Occipital lobe (tissue), 2 donors: ENCODE measurements around the gene PRKCA. TPM values are rescaled to one million over a fixed set of nuclear protein-coding genes. Genes with fewer than 3 reads are reported as not detected.

Experiments used
- DNase-seq: peaks from one replicate; lab custom pipeline; 2025; lab: John Stamatoyannopoulos, UW
- total RNA-seq: library from RNA; depleted of rRNA; stranded (reverse); fragments of >200 nt; gene quantifications from one replicate; pipeline ENCODE4 v1.2.3, GENCODE V29; 2014

PRKCA gene
- total RNA-seq, 1 donor from 2014 or later: 29.9 TPM

- DNase-seq: no peak
These were observed 111.4 kb downstream of the PRKCA start for GRCh38 chr17:66413559-66414520.

- no peak for DNase-seq
These were observed 112.3 kb downstream of the PRKCA start for GRCh38 chr17:66414561-66415175.

- DNase-seq: no peak
These were observed 113.2 kb downstream of the PRKCA start for GRCh38 chr17:66415366-66416206.

GRCh38 chr17:66416207-66416940 lies 114.0 kb downstream of the PRKCA start:
- DNase-seq: no peak

GRCh38 chr17:66417300-66417719 lies 114.9 kb downstream of the PRKCA start:
- DNase-seq: no peak

DNA sequence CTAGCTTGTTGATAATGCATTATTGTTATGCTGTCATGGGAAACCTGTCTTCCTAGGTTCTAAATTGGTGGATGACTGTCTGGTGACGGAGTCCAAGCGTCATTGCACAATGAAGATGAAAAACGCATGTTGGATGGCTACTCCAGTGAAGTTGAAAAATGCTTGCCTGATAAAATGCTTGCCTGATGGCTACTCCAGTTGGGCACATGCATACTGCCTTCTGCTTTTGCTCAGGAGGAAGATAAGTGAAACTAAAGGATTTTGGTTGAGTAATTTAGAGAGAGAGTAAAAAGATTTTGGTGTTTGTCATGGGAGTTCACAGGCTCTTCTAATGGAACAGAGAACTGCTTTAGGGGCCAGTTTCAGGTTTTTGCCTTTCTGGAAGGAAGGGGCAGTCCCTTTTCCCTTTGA lies 118.6 kb downstream of the PRKCA start:
- no peak for DNase-seq

GRCh38 chr17:66422186-66422585 lies 119.8 kb downstream of the PRKCA start:
- DNase-seq: no peak

- no peak for DNase-seq
These were observed 120.9 kb downstream of the PRKCA start for GRCh38 chr17:66423056-66423955.

DNA sequence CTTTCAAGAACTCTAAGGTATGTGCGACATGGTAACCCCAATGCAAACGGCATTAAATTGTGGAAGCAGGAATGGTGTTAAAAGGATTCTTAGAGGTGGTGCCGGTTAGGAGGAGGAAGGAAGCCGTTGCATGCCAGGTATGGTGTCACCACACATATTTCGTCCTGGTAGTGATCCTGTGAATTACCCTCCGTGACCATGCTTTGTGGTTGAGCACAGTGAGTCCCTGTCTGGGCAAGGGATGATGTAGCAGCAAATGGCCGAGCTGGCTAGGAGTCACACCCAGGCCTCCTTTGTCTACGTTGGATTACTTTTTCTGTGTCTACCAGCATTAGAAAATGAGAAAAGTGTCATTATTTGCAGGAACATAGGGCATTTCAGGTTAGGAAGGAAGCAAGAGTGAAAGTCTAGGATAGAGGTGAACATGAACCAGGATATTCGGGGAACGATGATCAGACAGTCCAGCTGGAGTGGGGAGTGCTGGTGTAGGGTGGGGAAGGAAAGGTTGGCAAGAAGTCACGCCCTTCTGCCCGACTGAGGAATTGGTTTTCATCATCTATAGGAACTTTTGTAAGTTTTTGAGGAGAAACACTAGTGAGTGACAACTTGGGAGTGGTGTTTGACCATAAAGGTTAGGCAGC lies 123.5 kb downstream of the PRKCA start:
- DNase-seq: no peak

DNA sequence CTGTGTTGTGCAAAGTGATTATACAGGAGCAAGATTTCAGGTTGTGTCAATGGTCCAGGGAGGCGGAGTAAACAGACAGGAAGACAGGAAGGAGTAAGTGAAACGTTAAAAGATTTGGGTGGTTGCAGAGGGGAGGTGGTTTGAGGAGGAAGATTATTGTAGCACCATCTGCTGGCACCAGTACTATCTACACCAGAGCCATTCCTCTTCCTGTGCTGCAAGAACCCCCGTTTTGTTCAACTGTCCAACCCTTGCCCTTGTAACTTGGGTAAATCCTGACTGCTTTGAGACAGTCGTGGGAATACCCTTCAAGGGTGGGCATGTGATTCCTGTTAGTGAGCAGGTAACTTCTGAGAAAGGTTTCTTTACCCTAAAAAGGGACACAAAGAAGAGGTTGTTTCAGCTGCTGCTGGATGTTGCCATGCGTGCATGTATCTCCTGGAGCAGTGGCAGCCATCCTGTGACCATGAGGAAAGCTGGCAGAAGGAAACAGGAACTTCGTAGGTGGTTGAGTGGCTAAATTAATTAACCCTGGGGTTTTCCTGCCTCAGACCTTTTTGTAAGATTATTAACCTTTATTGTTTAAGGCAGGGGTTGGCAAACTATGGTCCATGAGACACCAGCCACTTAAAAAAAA lies 124.1 kb downstream of the PRKCA start:
- no peak for DNase-seq

DNA sequence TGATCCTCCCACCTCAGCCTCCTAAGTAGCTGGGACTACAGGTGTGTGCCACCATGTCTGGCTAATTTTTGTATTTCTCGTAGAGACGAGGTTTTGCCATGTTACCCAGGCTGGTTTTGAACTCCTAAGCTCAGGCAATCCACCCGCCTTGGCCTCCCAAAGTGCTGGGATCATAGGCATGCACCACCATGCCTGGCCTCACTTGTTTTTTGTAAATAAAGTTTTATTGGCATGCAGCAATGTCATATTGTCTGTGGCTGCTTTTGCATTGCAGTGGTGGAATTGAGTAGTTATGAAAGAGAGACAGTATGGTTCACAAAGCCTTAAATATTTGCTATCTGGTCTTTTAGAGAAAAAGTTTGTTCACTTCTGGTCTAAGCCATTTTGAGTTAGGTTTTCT lies 124.7 kb downstream of the PRKCA start:
- no peak for DNase-seq

- no peak for DNase-seq
These were observed 127.3 kb downstream of the PRKCA start for GRCh38 chr17:66429680-66430079.

DNA sequence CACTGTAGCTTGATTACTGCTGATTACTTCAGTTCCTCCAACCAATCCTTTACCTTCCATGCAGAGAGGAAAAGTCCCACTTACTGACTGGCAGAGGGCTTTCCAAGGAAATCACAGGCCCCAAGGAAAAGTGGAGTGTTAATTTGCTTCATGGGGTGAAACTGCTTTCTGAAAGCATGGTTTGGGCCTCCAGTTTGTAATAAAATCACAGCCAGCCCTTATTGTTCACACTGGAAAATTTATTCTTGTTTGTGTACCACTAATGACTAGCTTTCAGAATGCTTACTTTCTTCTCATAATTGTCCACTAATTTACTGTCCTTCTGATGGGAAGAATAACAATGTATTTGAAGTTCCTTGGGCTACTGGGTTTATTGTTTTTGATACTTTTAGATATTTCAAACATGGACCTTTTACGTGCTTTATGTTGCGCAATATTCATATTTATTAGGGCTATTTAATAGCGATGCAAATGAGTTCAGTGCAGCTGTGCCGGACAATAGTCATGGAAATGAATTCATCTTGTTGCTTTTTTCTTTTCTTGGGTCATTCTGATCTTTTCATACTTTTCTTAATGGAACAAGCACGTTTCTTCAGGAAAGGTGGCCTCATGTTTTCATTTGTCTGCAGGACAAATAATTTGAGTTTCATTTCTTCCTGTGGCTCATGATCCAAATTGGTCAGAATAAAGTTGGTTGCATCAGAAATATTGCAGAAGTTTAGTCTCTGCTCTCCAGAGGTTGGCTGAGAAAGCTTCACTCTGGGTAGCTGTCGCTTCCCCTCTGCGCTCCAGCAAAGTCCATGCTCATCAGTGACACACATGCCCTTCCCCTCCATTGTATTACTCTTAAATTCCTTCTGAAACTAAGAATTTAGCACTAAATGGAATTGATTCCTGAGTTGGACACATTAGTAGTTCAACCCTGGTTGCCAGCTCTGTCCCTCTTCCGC lies 128.7 kb downstream of the PRKCA start:
- DNase-seq: no peak

GRCh38 chr17:66431910-66432309 lies 129.5 kb downstream of the PRKCA start:
- DNase-seq: no peak

DNA sequence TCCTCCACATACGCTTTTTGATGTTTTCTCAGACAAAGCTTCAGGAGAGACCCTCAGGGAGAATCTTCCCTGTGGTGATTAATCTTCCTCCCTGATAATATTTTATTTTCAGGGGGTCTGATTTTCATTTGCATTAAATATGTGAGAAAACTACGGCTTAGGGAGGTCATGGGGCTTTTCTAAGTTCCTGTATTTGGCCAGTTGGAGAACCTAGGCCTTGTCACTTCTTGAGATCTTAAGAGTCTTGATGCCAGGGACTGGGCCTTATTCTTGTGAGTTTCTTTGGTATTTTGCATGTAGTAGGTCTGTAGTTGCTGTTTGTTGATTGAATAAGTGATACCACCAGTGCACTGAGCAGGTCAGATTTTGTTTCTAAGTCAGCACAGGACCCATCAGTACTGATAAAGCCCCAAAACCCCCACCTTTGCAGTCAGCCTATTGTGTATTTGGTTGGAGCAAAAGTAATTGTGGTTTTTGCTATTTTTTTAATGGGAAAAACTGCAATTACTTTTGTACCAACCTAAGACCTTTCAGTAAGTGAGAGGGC lies 130.1 kb downstream of the PRKCA start:
- no peak for DNase-seq

DNA sequence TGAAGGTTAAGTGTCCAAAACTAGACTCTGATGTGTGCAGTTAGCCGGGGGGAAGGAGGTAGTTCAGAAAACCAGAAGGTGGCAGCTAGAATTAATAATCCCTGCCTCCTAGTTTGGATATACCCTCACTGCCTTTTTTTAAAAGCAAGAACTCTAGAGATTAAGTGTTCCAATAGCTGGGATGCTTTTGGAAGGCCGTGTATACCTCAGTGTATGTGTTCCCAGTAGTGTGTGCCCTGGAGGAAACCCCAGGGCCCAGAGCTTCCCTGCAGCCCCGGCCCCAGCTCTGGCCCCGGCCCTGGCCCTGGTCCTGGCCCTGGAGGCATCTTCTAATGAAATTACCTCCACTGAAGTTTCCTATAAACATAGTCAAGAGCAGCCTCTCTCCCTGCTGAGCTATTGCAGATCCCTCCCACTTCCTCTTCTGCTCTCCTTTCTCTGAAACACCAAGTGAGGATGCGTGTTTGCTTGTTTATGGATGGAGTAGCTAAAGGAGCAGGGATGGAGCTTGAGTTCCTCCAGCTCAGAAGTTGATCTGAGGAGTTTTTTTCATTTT lies 130.7 kb downstream of the PRKCA start:
- no peak for DNase-seq

GRCh38 chr17:66435182-66435581 lies 132.8 kb downstream of the PRKCA start:
- no peak for DNase-seq
